IMR-90 (cell line): Measurements from ENCODE around the gene BATF. TPM values are rescaled to one million over a fixed set of nuclear protein-coding genes. Genes with fewer than 3 reads are reported as not detected.

Experiments used
- ATAC-seq: fragments of 200-7000 bp; cut with Tn5 transposase; 2 replicates; pipeline ENCODE4 v1.9.1; 2020; ENCODE audit warnings: low read depth, mild to moderate bottlenecking, moderate library complexity
- BruUV-seq: library from RNA; stranded (reverse); fragments of 400-500 nt; replicated peaks from 2 replicates; lab custom pipeline; 2021; lab: Mats Ljungman, UMichigan
- CTCF ChIA-PET: fragments of 300-600 bp; formaldehyde crosslinking; extraction: SDS; loops from one replicate; lab custom pipeline; 2021; ENCODE audit warnings: antibody characterized with exemption; lab: Yijun Ruan, JAX
- POLR2A ChIA-PET: fragments of 300-600 bp; sonication (Branson Sonifier 250); formaldehyde crosslinking; loops from one replicate; lab custom pipeline; 2022; ENCODE audit warnings: antibody characterized with exemption; ENCODE audit not compliant: unreplicated experiment; lab: Charles Lee
- DNase-seq: peaks from one replicate; pipeline ENCODE4 v3.0.0; 2013
- H2AFZ ChIP-seq: replicated peaks from 2 replicates; pipeline ENCODE3; 2013; ENCODE audit warnings: low read length, mild to moderate bottlenecking; ENCODE audit not compliant: poor library complexity
- H2AK5ac ChIP-seq: 2 replicates; pipeline ENCODE4 v1.6.1; 2013; ENCODE audit warnings: low read depth, low read length, inconsistent platforms
- H2AK9ac ChIP-seq: replicated peaks from 2 replicates; pipeline ENCODE3; 2013; ENCODE audit warnings: mild to moderate bottlenecking, low read depth, low read length, moderate library complexity; ENCODE audit not compliant: poor library complexity
- H2BK120ac ChIP-seq: 2 replicates; pipeline ENCODE4 v1.6.1; 2013; ENCODE audit warnings: low read depth, low read length, inconsistent platforms
- H2BK15ac ChIP-seq: 3 replicates; pipeline ENCODE4 v1.6.1; 2013; ENCODE audit warnings: low read depth, low read length, inconsistent platforms
- H2BK20ac ChIP-seq: 2 replicates; pipeline ENCODE4 v1.6.1; 2013; ENCODE audit warnings: low read depth, mild to moderate bottlenecking, inconsistent platforms, low read length, moderate library complexity
- H2BK5ac ChIP-seq: 2 replicates; pipeline ENCODE4 v1.6.1; 2013; ENCODE audit warnings: mild to moderate bottlenecking, low read depth, low read length, inconsistent platforms; ENCODE audit not compliant: poor library complexity, severe bottlenecking
- H3K14ac ChIP-seq: replicated peaks from 2 replicates; pipeline ENCODE4 v1.6.1; 2013; ENCODE audit warnings: low read depth, low read length, inconsistent platforms
- H3K18ac ChIP-seq: 2 replicates; pipeline ENCODE4 v1.6.1; 2013; ENCODE audit warnings: low read depth, low read length, control low read depth
- H3K23ac ChIP-seq: 2 replicates; pipeline ENCODE4 v1.6.1; 2013; ENCODE audit warnings: low read depth, low read length, inconsistent platforms
- H3K27ac ChIP-seq: 2 replicates; pipeline ENCODE4 v1.5.1; 2013; ENCODE audit warnings: mild to moderate bottlenecking, control low read depth, low read length; ENCODE audit not compliant: insufficient read depth
- H3K27me3 ChIP-seq: 2 replicates; pipeline ENCODE4 v1.6.1; 2013; ENCODE audit warnings: low read length; ENCODE audit not compliant: control insufficient read depth, insufficient read depth
- H3K36me3 ChIP-seq: 2 replicates; pipeline ENCODE4 v1.6.1; 2013; ENCODE audit warnings: low read length, mixed read lengths; ENCODE audit not compliant: control insufficient read depth, insufficient read depth
- H3K4ac ChIP-seq: 2 replicates; pipeline ENCODE4 v1.6.1; 2013; ENCODE audit warnings: low read depth, low read length, inconsistent platforms
- H3K4me1 ChIP-seq: 2 replicates; pipeline ENCODE4 v1.6.1; 2013; ENCODE audit warnings: low read length, mixed read lengths; ENCODE audit not compliant: control insufficient read depth, insufficient read depth
- H3K4me2 ChIP-seq: 2 replicates; pipeline ENCODE4 v1.6.1; 2013; ENCODE audit warnings: low read depth, mild to moderate bottlenecking, control low read depth, low read length, moderate library complexity
- H3K4me3 ChIP-seq: 2 replicates; pipeline ENCODE4 v1.5.1; 2013; ENCODE audit warnings: low read depth, mild to moderate bottlenecking, control low read depth, low read length, moderate library complexity; ENCODE audit not compliant: insufficient read depth
- H3K56ac ChIP-seq: 2 replicates; pipeline ENCODE4 v1.6.1; 2013; ENCODE audit warnings: low read length, inconsistent platforms; ENCODE audit not compliant: insufficient read depth; ENCODE audit errors: extremely low read depth
- H3K79me1 ChIP-seq, 2 experiments: 2 replicates each; pipeline ENCODE4 v1.6.1; 2013; ENCODE audit warnings: low read length in 2 of 2, inconsistent platforms in 1 of 2, low read depth in 1 of 2
- H3K9ac ChIP-seq: 2 replicates; pipeline ENCODE4 v1.6.1; 2013; ENCODE audit warnings: low read depth, low read length, control low read depth
- H3K9me1 ChIP-seq: 2 replicates; pipeline ENCODE4 v1.6.1; 2013; ENCODE audit warnings: low read length, inconsistent platforms; ENCODE audit not compliant: insufficient read depth
- H3K9me3 ChIP-seq: 2 replicates; pipeline ENCODE4 v1.6.1; 2013; ENCODE audit warnings: low read length; ENCODE audit not compliant: control insufficient read depth, insufficient read depth
- H4K20me1 ChIP-seq: 2 replicates; pipeline ENCODE4 v1.6.1; 2013; ENCODE audit warnings: low read length, inconsistent platforms; ENCODE audit not compliant: insufficient read depth
- H4K5ac ChIP-seq: 2 replicates; pipeline ENCODE4 v1.6.1; 2013; ENCODE audit warnings: mild to moderate bottlenecking, low read depth, low read length, control low read depth
- H4K8ac ChIP-seq, 2 experiments: 2 replicates each; pipeline ENCODE4 v1.6.1; 2013; ENCODE audit warnings: low read depth in 2 of 2, low read length in 2 of 2, control low read depth in 1 of 2, inconsistent platforms in 1 of 2
- H4K91ac ChIP-seq: 2 replicates; pipeline ENCODE4 v1.6.1; 2013; ENCODE audit warnings: low read depth, low read length, inconsistent platforms; ENCODE audit not compliant: insufficient read depth
- BHLHE40 ChIP-seq: fragments of 150-350 bp; IDR thresholded peaks from 2 replicates; pipeline ENCODE4 v1.6.1; 2016; ENCODE audit warnings: mild to moderate bottlenecking, low read depth, low read length
- CEBPB ChIP-seq: IDR thresholded peaks from 2 replicates; pipeline ENCODE4 v1.6.1; 2012; ENCODE audit warnings: low read depth, low read length, improper control_type of control experiment
- CHD1 ChIP-seq: IDR thresholded peaks from 2 replicates; pipeline ENCODE4 v1.6.1; 2012; ENCODE audit warnings: low read depth, low read length, improper control_type of control experiment
- FOS ChIP-seq: fragments of 150-350 bp; IDR thresholded peaks from 2 replicates; pipeline ENCODE4 v1.6.1; 2016; ENCODE audit warnings: low read depth, low read length
- MAFK ChIP-seq: IDR thresholded peaks from 2 replicates; pipeline ENCODE4 v1.6.1; 2012; ENCODE audit warnings: low read depth, low read length, improper control_type of control experiment
- MAZ ChIP-seq: IDR thresholded peaks from 2 replicates; pipeline ENCODE4 v1.6.1; 2012; ENCODE audit warnings: low read depth, mild to moderate bottlenecking, low read length, improper control_type of control experiment, moderate library complexity, borderline replicate concordance
- MXI1 ChIP-seq: IDR thresholded peaks from 2 replicates; pipeline ENCODE4 v1.6.1; 2012; ENCODE audit warnings: low read depth, mild to moderate bottlenecking, low read length, moderate library complexity, borderline replicate concordance
- NFE2L2 ChIP-seq: fragments of 150-350 bp; IDR thresholded peaks from 2 replicates; pipeline ENCODE4 v1.6.1; 2016; ENCODE audit warnings: low read depth, mild to moderate bottlenecking, low read length
- POLR2A ChIP-seq: IDR thresholded peaks from 2 replicates; pipeline ENCODE4 v1.6.1; 2012; ENCODE audit warnings: mild to moderate bottlenecking, low read depth, low read length
- RAD21 ChIP-seq: IDR thresholded peaks from 2 replicates; pipeline ENCODE4 v1.6.1; 2012; ENCODE audit warnings: low read length, improper control_type of control experiment
- RCOR1 ChIP-seq: IDR thresholded peaks from 2 replicates; pipeline ENCODE4 v1.6.1; 2012; ENCODE audit warnings: mild to moderate bottlenecking, low read length, improper control_type of control experiment; ENCODE audit not compliant: insufficient replicate concordance
- RFX5 ChIP-seq: IDR thresholded peaks from 2 replicates; pipeline ENCODE4 v1.8.0; 2012; ENCODE audit warnings: low read depth, mild to moderate bottlenecking, low read length, moderate library complexity
- SMC3 ChIP-seq: fragments of 150-350 bp; IDR thresholded peaks from 2 replicates; pipeline ENCODE4 v1.6.1; 2016; ENCODE audit warnings: low read depth, mild to moderate bottlenecking, antibody characterized with exemption, low read length, moderate library complexity
- USF2 ChIP-seq: fragments of 150-350 bp; IDR thresholded peaks from 2 replicates; pipeline ENCODE4 v1.6.1; 2017; ENCODE audit warnings: mild to moderate bottlenecking, antibody characterized with exemption, low read length, low read depth
- WGBS, 2 experiments: methylation state at CpG; one replicate each; pipeline versions ENCODE4 v1.1.5 to v1.1.7; 2013; ENCODE audit warnings: missing lambda C conversion rate in 2 of 2; ENCODE audit not compliant: insufficient read length in 1 of 2; ENCODE audit errors: extremely low coverage in 2 of 2; 5-methylcytosine and 5-hydroxymethylcytosine counted together
- dilution Hi-C: fragments of 300-500 bp; cut with HindIII; formaldehyde crosslinking; loops from one replicate; pipeline ENCODE4 v1.14.3; 2018; ENCODE audit warnings: low sequenced_read_pairs; ENCODE audit not compliant: unreplicated experiment
- in situ Hi-C: fragments of 300-500 bp; cut with MboI; formaldehyde crosslinking; loops from 3 replicates; pipeline ENCODE4 v1.14.3; 2019; ENCODE audit warnings: low sequenced_read_pairs, inconsistent platforms, mixed read lengths
- intact Hi-C: fragments of 100-400 bp; cut with micrococcal nuclease; formaldehyde crosslinking; loops from 2 replicates; pipeline ENCODE4 v1.10.0; 2022
- polyA plus RNA-seq, 3 experiments: library from polyadenylated mRNA; depleted of rRNA; stranded (reverse); fragments of >200 nt; gene quantifications; 2 replicates each; pipeline ENCODE4 v1.2.3, GENCODE V29; 2012; ENCODE audit warnings: low replicate concordance in 1 of 3
- total RNA-seq: library from RNA; depleted of rRNA; stranded (reverse); fragments of >200 nt; gene quantifications from 2 replicates; pipeline ENCODE4 v1.2.3, GENCODE V29; 2012
- TF ChIP-seq, protein P1 (sequence below): fragments of 150-350 bp; IDR thresholded peaks from 2 replicates; pipeline ENCODE4 v1.6.1; 2016; ENCODE audit warnings: low read depth, mild to moderate bottlenecking, low read length, moderate library complexity, borderline replicate concordance

The BATF gene
- total and polyA plus RNA-seq, 2 of the 4 experiments (the other 2 are of a cell fraction): not detected

GRCh38 chr14:75562089-75562488 is 39.8 kb downstream of the BATF start:
- in situ Hi-C loops: no loop called here
- Histone ChIP-seq H3K9me3 (peaks cover 6% of the 10 kb centered on the region), H2BK120ac (no peak overlapping the region), H3K14ac (no peak overlapping the region), H3K36me3 (no peaks in the 10 kb centered on the region), H3K4me2 (no peak overlapping the region), H3K9me1 (no peaks in the 10 kb centered on the region), H3K27ac (no peak overlapping the region), H4K91ac (no peak overlapping the region), H3K27me3 (peaks cover 30% of the 10 kb centered on the region), H4K5ac (no peak overlapping the region), H2AK5ac (no peak overlapping the region), H3K9ac (no peak overlapping the region), H3K23ac (no peak overlapping the region), H3K79me1 (no peaks in the 10 kb centered on the region), H3K56ac (no peak overlapping the region), H3K4ac (no peak overlapping the region), H3K4me3 (no peak overlapping the region), H2BK5ac (no peak overlapping the region), H4K8ac (no peak overlapping the region), H2AFZ (no peak overlapping the region), H3K18ac (no peak overlapping the region), H3K4me1 (no peaks in the 10 kb centered on the region; the same call in 1 of the 2 replicates), H2AK9ac (no peak overlapping the region), H2BK15ac (no peak overlapping the region), H2BK20ac (no peak overlapping the region), H4K20me1 (no peaks in the 10 kb centered on the region)
- no TSS peak for BruUV-seq
- TF ChIP-seq, protein P1, sequence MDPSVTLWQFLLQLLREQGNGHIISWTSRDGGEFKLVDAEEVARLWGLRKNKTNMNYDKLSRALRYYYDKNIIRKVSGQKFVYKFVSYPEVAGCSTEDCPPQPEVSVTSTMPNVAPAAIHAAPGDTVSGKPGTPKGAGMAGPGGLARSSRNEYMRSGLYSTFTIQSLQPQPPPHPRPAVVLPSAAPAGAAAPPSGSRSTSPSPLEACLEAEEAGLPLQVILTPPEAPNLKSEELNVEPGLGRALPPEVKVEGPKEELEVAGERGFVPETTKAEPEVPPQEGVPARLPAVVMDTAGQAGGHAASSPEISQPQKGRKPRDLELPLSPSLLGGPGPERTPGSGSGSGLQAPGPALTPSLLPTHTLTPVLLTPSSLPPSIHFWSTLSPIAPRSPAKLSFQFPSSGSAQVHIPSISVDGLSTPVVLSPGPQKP: no peak
- TF ChIP-seq MAZ (no peak), FOS (no peak), RFX5 (no peak), MXI1 (no peak), CEBPB (no peak), CHD1 (no peak), USF2 (no peak), POLR2A (no peak), SMC3 (no peak), RCOR1 (no peak), RAD21 (no peak), BHLHE40 (no peak), NFE2L2 (no peak), MAFK (no peak)
- dilution Hi-C loops: no loop called here
- no peak for DNase-seq
- intact Hi-C loops: loop anchor here (5.0 kb wide), 1 partner anchor 420 kb away; no protein-coding TSS in a partner anchor
- WGBS, 2 experiments: no CpG with 5 or more reads among the region's 7 CpGs
- ATAC-seq: no peak
- CTCF ChIA-PET: interaction anchor here (1.0 to 1.9 kb wide), 2 partner anchors 15 to 23 kb away, joined by 3 to 5 read pairs; no protein-coding TSS in a partner anchor
- POLR2A ChIA-PET: no interaction called here
